ENCODE results near the gene CXCL5.

DNA sequence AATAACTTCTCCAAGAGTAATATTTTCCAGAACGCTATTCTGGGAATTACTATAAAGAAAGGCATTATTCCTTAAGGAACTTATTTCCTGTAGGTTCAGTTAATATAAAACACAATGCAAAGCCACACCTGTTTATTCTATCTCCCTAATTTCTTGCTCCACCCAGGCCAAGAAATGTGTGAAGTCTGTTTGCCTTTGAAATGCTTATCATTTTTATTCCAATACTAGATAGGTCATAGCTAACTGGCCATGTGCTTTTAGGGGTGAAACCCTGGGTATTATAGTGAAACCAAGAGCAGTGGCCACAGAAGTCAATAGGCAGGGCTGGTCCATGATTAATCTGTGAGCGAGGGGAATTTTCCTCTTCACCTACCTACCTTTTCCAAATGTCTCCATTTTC, 25.2 kb upstream of the CXCL5 start:
- TF ChIP-seq, protein P1, sequence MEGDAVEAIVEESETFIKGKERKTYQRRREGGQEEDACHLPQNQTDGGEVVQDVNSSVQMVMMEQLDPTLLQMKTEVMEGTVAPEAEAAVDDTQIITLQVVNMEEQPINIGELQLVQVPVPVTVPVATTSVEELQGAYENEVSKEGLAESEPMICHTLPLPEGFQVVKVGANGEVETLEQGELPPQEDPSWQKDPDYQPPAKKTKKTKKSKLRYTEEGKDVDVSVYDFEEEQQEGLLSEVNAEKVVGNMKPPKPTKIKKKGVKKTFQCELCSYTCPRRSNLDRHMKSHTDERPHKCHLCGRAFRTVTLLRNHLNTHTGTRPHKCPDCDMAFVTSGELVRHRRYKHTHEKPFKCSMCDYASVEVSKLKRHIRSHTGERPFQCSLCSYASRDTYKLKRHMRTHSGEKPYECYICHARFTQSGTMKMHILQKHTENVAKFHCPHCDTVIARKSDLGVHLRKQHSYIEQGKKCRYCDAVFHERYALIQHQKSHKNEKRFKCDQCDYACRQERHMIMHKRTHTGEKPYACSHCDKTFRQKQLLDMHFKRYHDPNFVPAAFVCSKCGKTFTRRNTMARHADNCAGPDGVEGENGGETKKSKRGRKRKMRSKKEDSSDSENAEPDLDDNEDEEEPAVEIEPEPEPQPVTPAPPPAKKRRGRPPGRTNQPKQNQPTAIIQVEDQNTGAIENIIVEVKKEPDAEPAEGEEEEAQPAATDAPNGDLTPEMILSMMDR (IDR thresholded peaks at IDR 0.05 in 8 of 11, conservative IDR thresholded peaks at IDR 0.05 in 3 of 11), result no peak
- no peak for TF ChIP-seq POLR2AphosphoS5 (IDR thresholded peaks at IDR 0.05)

Measured in spleen (tissue), 7 donors.